DOHH2 (cell line): ENCODE data around the gene SERPINB12.

Experiments
- H3F3A ChIP-seq: fragments of 200-600 bp; sonication (generic), shearing (Covaris generic); 2 replicates; pipeline ENCODE4 v1.6.0; 2016; ENCODE audit warnings: antibody characterized with exemption, mild to moderate bottlenecking; ENCODE audit not compliant: control insufficient read depth, insufficient read depth
- H3K27ac ChIP-seq: fragments of 200-600 bp; sonication (generic); 2 replicates; pipeline ENCODE4 v1.5.1; 2014; ENCODE audit warnings: low read depth, mild to moderate bottlenecking, low read length, moderate library complexity
- H3K27me3 ChIP-seq: fragments of 200-600 bp; sonication (generic); 2 replicates; pipeline ENCODE4 v1.6.1; 2014; ENCODE audit warnings: mild to moderate bottlenecking, low read length, mixed read lengths; ENCODE audit not compliant: control insufficient read depth
- H3K36me3 ChIP-seq: fragments of 200-600 bp; sonication (generic); 2 replicates; pipeline ENCODE4 v1.6.1; 2014; ENCODE audit warnings: mild to moderate bottlenecking, low read length, moderate library complexity, mixed read lengths; ENCODE audit not compliant: control insufficient read depth
- H3K4me1 ChIP-seq: fragments of 200-600 bp; sonication (generic); 2 replicates; pipeline ENCODE4 v1.6.1; 2014; ENCODE audit warnings: mild to moderate bottlenecking, low read length, mixed read lengths; ENCODE audit not compliant: control insufficient read depth
- H3K4me2 ChIP-seq: fragments of 200-600 bp; sonication (generic); 2 replicates; pipeline ENCODE4 v1.6.0; 2014; ENCODE audit warnings: mild to moderate bottlenecking, low read length, moderate library complexity
- H3K4me3 ChIP-seq: fragments of 200-600 bp; sonication (generic); 2 replicates; pipeline ENCODE4 v1.5.1; 2014; ENCODE audit warnings: mild to moderate bottlenecking, low read length, mixed read lengths
- H3K79me2 ChIP-seq: fragments of 200-600 bp; sonication (generic); 2 replicates; pipeline ENCODE4 v1.6.1; 2014; ENCODE audit warnings: mild to moderate bottlenecking, low read length, mixed read lengths; ENCODE audit not compliant: control insufficient read depth
- H3K9me2 ChIP-seq: fragments of 200-600 bp; sonication (generic); replicated peaks from 2 replicates; pipeline ENCODE4 v1.6.1; 2014; ENCODE audit warnings: mild to moderate bottlenecking, low read length, mixed read lengths; ENCODE audit not compliant: control insufficient read depth
- H3K9me3 ChIP-seq: fragments of 200-600 bp; sonication (generic); 2 replicates; pipeline ENCODE4 v1.6.1; 2014; ENCODE audit warnings: antibody characterized with exemption, low read length, mixed read lengths; ENCODE audit not compliant: control insufficient read depth, insufficient read depth
- H4K20me1 ChIP-seq: fragments of 200-600 bp; sonication (generic); 2 replicates; pipeline ENCODE4 v1.6.0; 2014; ENCODE audit warnings: low read depth, mild to moderate bottlenecking, antibody characterized with exemption, low read length, moderate library complexity; ENCODE audit not compliant: control insufficient read depth, insufficient read depth
- EZH2phosphoT487 ChIP-seq: fragments of 200-600 bp; sonication (generic); IDR thresholded peaks from 2 replicates; pipeline ENCODE4 v1.6.1; 2017; ENCODE audit warnings: borderline replicate concordance, mild to moderate bottlenecking, antibody characterized with exemption, low read length, moderate library complexity, mixed read lengths
- TF ChIP-seq, protein P1 (sequence below): fragments of 200-600 bp; sonication (generic); IDR thresholded peaks from one replicate; pipeline ENCODE4 v1.5.1; 2014; ENCODE audit warnings: antibody characterized with exemption, mild to moderate bottlenecking, low read depth, low read length; ENCODE audit not compliant: poor library complexity, severe bottlenecking

Gene SERPINB12

DNA sequence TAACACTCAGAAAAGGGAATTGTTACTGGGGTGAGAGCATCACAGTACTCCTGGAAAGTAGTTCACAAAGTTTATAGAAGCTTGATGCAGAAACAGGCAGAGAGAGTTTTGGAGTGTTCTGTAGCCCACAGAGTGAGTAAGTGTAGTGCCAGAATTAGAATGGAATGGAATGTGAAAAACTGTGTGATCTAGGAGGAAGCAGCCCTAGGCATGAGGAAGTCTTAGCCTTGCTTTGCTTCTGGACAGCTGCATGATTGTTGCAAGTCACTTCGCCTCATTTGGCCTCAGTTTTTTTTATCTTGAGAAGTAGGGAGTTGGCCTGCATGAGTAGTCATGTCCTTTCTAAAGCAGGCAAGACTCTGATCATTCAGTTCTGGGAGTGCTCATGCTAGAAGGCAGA lies 10.9 kb downstream of the SERPINB12 start:
- Histone ChIP-seq H3K4me3 (no peak overlapping the region), H3K27me3 (peaks cover 6% of the 10 kb centered on the region; the same call in 1 of the 2 replicates), H3K27ac (no peak overlapping the region), H3K36me3 (no peaks in the 10 kb centered on the region), H3K4me1 (no peaks in the 10 kb centered on the region), H3K9me2 (no peaks in the 10 kb centered on the region), H3K79me2 (no peaks in the 10 kb centered on the region), H3K4me2 (no peak overlapping the region), H4K20me1 (no peaks in the 10 kb centered on the region), H3K9me3 (no peaks in the 10 kb centered on the region), H3F3A (no peaks in the 10 kb centered on the region)
- TF ChIP-seq EZH2phosphoT487 = no peak
- TF ChIP-seq, protein P1, sequence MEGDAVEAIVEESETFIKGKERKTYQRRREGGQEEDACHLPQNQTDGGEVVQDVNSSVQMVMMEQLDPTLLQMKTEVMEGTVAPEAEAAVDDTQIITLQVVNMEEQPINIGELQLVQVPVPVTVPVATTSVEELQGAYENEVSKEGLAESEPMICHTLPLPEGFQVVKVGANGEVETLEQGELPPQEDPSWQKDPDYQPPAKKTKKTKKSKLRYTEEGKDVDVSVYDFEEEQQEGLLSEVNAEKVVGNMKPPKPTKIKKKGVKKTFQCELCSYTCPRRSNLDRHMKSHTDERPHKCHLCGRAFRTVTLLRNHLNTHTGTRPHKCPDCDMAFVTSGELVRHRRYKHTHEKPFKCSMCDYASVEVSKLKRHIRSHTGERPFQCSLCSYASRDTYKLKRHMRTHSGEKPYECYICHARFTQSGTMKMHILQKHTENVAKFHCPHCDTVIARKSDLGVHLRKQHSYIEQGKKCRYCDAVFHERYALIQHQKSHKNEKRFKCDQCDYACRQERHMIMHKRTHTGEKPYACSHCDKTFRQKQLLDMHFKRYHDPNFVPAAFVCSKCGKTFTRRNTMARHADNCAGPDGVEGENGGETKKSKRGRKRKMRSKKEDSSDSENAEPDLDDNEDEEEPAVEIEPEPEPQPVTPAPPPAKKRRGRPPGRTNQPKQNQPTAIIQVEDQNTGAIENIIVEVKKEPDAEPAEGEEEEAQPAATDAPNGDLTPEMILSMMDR = no peak

DNA sequence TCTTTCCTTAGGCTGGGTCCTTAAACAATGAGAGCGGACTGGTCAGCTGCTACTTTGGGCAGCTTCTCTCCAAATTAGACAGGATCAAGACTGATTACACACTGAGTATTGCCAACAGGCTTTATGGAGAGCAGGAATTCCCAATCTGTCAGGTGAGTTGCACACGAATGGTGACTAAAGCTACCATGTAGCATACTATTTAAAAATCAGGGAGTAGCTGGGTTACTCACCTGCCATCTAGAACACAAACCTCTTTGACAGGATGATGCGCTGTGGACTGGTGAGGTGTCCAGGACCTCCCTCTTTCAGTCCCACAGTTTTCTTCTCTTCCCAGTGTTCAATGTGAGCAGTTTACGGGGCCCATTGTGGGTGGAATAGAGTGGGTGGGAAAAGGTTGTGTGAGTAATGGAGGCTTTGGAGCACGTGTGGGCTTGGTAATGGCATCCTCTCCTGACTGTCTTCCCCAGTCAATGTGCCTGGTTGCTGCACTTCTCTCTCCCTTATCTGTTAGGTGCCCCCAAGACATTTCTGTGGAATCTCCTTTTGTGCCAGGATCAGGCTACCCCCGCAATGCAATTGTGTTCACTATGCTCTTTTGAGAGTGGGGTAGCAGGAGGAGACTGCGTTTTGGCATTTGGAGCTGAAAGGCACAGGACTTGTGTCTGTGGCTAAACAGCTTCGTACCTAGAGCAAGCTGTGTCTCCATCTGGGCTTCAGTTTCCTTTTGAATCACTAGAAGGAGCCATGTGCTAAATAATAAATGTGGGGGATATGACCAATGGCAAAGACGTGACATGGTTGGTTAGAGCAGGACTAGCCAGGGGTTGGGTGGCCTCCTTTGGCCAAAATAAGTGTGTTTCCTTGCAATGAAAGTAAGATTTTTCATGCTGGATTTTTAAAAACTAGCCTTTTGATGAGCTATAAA lies 17.7 kb downstream of the SERPINB12 start:
- Histone ChIP-seq H4K20me1 (no peaks in the 10 kb centered on the region), H3K9me3 (no peaks in the 10 kb centered on the region), H3K36me3 (no peaks in the 10 kb centered on the region), H3K27ac (no peak overlapping the region), H3K9me2 (no peaks in the 10 kb centered on the region), H3K4me3 (no peak overlapping the region), H3K4me2 (no peak overlapping the region), H3K27me3 (no peaks in the 10 kb centered on the region), H3K4me1 (peaks cover 11% of the 10 kb centered on the region), H3K79me2 (no peaks in the 10 kb centered on the region), H3F3A (no peaks in the 10 kb centered on the region)
- no peak for TF ChIP-seq EZH2phosphoT487
- TF ChIP-seq, protein P1 = no peak

DNA sequence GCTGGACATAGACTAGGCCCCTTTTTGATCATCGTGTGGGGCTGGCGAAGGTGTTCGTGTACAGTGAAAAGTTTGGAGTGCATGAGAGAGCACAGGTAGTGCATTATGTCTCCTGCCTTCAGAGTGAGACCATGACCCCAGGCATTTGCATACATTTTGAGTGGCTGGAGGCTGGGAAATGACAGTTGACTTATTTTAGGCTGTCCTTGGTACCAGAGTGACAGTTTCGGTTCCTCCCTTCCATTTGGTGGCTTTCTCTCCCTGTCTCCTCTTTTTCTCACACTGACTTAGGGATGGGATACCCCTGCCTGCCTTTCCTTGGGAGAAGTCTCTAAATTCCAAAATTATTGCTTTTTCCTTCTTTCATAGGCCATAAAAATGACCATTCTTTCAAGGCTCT lies 20.1 kb downstream of the SERPINB12 start:
- H3F3A ChIP-seq = no peaks in the 10 kb centered on the region
- no peaks in the 10 kb centered on the region for H3K9me3 ChIP-seq
- H3K4me2 ChIP-seq = peak overlapping the region; percentile 23
- H3K9me2 ChIP-seq = no peaks in the 10 kb centered on the region
- no peaks in the 10 kb centered on the region for H4K20me1 ChIP-seq
- no peaks in the 10 kb centered on the region; the same call in 1 of the 2 replicates for H3K27me3 ChIP-seq
- peaks cover 11% of the 10 kb centered on the region for H3K4me1 ChIP-seq
- H3K79me2 ChIP-seq = no peaks in the 10 kb centered on the region
- H3K27ac ChIP-seq = no peak overlapping the region
- no peak overlapping the region for H3K4me3 ChIP-seq
- TF ChIP-seq EZH2phosphoT487 = no peak
- TF ChIP-seq, protein P1 = no peak
- H3K36me3 ChIP-seq = no peaks in the 10 kb centered on the region
